ENCODE results near the gene TRPV5.
"Not testable (repeated sequence)": the region's sequence is repeated elsewhere in the genome, so short reads cannot be mapped to it uniquely, and the experiment has no call there.

TRPV5 gene

GRCh38 chr7:142933624-142934023 lies at the start of gene TRPV5:
TRPV5 (minus strand) TSS chr7:142933746; CDS start chr7:142933459, 287 bp downstream.
- no peak for DNase-seq

GRCh38 chr7:142978402-142978801 lies 44.9 kb upstream of the TRPV5 start:
- not testable (repeated sequence) for DNase-seq

- DNase-seq = peak in 1 of 2 experiments; percentile 2
Observed at GRCh38 chr7:142974626-142975025, 41.1 kb upstream of the TRPV5 start.

GRCh38 chr7:142969183-142969582 lies 35.6 kb upstream of the TRPV5 start:
- no peak for DNase-seq

GRCh38 chr7:142968229-142968628 lies 34.7 kb upstream of the TRPV5 start:
- DNase-seq = no peak

- no peak for DNase-seq
Observed at GRCh38 chr7:142964502-142965246, 31.1 kb upstream of the TRPV5 start.

GRCh38 chr7:142963993-142964392 lies 30.4 kb upstream of the TRPV5 start:
- no peak for DNase-seq

GRCh38 chr7:142962991-142963390 lies 29.4 kb upstream of the TRPV5 start:
- no peak for DNase-seq

- DNase-seq = no peak
Observed at GRCh38 chr7:142961973-142962926, 28.7 kb upstream of the TRPV5 start, which contains the start of gene KEL. KEL (minus strand) TSS chr7:142962363; CDS start chr7:142962206, 157 bp downstream.

- DNase-seq = no peak
Observed at GRCh38 chr7:142961595-142961972, 28.0 kb upstream of the TRPV5 start.

GRCh38 chr7:142960955-142961512 lies 27.5 kb upstream of the TRPV5 start:
- DNase-seq = no peak

- DNase-seq = no peak
Observed at GRCh38 chr7:142959202-142959601, 25.7 kb upstream of the TRPV5 start.

GRCh38 chr7:142957723-142958122 lies 24.2 kb upstream of the TRPV5 start:
- DNase-seq = no peak

- DNase-seq = no peak
Observed at GRCh38 chr7:142956951-142957623, 23.5 kb upstream of the TRPV5 start.

- DNase-seq = no peak
Observed at GRCh38 chr7:142954680-142955268, 21.2 kb upstream of the TRPV5 start.

GRCh38 chr7:142950235-142950634 lies 16.7 kb upstream of the TRPV5 start:
- no peak for DNase-seq

GRCh38 chr7:142948603-142949002 lies 15.1 kb upstream of the TRPV5 start:
- no peak for DNase-seq

- no peak for DNase-seq
Observed at GRCh38 chr7:142945001-142945400, 11.5 kb upstream of the TRPV5 start.

- DNase-seq = no peak
Observed at GRCh38 chr7:142943706-142944268, 10.2 kb upstream of the TRPV5 start.

- DNase-seq = no peak
Observed at GRCh38 chr7:142942746-142943145, 9.2 kb upstream of the TRPV5 start.

- DNase-seq = no peak
Observed at GRCh38 chr7:142941541-142941940, 8.0 kb upstream of the TRPV5 start.

- no peak for DNase-seq
Observed at GRCh38 chr7:142940966-142941535, 7.5 kb upstream of the TRPV5 start.
